ENCODE measurements around the gene CAMK2N2.

The CAMK2N2 gene

DNA sequence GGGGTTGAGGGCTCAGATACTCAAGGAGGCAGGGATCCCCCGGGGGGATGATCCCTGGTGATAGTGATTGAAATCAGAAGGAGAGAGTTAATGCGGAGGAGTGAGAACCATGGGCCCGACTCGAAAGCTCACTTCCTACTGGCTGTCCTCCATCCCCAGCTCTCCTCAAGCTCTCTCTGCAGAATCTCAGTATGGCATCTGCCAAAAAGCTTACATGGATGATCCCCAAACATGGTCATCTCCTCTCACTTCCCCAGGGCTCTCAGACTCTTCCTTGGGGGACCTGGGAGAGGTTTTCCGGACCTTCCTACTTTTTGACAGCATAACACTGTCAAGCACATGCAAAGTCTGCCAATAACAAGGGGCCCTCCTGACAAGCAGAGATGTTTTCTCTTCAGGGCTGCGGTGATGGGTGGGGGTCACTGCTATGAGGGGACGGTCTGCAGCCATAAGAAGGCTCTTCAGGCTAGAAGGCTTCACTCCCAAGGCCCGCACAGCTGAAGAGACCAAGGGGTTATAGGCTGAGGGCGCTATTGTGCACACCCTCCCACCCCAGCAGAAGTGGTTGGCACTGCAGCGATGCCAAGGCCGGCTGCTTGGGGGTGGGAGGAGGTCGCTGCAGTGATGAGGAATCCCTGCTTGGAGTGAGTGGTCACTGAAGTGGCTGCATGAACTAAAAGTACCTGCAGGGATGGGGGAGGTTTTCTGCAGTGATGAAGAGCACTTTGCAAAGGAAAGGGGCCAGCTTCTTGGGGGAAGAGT lies 32.8 kb downstream of the CAMK2N2 start:
- no peak for DNase-seq (ENCODE audit: extremely low read depth in 1 of 2, low read depth in 1 of 2)

DNA sequence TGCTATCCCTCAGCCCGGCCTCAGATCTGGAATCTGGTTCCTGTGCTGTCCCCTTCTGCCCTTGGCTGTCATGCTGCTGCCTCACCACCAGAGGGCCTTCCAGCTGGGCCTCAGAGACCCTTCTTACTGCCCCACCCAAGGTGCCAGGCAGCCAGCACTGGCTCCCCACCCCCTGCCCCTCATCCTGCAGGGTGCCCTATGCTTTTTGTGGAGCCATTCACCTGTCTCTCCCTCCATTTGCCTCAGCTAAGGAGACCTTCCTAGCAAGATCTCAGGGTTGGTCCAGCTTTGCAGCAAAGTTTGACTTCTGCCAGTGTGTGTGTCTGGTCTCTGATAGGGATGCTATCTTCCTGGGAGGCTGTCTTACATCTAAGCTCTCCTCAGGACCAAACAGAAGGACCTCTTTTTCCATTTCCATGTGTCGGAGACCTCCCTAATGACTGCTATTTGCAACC lies 33.8 kb downstream of the CAMK2N2 start:
- no peak for DNase-seq (ENCODE audit: extremely low read depth in 1 of 2, low read depth in 1 of 2)

DNA sequence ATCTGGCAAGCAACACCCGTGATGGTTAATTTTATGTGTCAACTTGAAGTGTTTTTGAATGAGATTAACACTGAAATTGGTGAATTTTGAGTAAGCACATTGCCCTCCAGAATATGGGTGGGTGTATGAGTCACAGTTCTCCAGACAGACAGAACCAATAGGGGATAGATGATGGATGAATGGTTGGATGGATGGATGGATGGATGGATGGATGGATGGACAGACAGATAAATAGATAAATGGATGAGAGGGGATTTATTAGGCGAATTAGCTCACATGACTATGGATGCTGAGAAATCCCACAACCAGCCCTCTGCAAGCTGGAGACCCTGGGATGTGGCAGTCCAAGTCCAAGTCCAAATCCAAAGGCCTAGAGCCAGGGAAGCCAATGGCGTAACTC lies 37.4 kb downstream of the CAMK2N2 start:
- no peak for DNase-seq (ENCODE audit: extremely low read depth in 1 of 2, low read depth in 1 of 2)

DNA sequence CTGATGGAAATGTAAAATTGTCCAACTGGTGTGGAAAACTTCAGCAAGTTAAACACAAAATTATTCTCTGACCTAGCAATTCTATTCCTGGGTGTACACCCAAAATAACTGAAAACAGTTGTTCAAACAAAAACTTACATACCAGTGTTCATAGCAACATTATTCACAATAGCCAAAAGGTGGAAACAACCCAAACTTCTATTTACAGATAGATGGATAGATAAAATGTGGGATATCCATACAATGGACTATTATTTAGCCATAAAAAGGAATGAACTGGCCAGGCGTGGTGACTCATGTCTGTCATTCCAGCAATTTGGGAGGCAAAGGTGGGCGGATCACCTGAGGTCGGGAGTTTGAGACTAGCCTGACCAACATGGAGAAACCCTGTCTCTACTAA lies 38.8 kb downstream of the CAMK2N2 start:
- DNase-seq (ENCODE audit: extremely low read depth in 1 of 2, low read depth in 1 of 2): no peak

DNA sequence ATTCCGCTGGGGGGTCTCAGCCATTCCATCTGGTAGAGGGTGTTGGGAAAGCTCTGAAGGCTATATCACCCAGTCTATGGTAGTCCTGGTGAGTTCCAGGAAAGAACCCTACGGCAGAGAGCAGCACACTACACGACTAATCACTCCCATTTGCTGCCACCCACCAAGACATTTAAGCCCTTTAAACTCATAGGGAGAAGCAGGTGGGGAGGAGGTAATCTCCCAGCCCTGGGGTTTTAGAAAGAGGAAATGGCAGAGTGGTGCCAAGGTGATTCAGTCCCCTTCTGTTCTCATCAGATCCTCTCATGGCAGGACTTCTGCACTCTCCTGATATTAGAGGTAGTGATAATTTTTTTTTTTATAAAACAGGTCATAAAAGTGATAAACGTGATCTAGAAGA lies 42.5 kb downstream of the CAMK2N2 start:
- DNase-seq (ENCODE audit: extremely low read depth in 1 of 2, low read depth in 1 of 2): no peak

DNA sequence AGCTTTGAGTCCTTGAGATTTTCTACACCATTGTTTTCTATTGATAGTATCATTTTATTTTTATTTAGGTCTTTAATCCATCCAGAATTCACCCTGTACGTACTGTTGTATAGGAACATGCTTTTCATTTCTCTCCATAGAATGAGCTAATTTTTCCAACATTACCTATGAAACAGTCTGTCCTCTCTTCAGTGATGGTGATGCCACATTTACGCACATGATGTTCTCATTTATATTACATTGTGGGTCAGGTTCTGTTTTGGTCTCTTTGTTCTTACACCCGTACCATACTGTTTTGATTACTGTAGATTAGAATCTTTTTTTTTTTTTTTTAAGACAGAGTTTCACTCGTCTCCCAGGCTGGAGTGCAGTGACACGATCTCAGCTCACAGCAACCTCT lies 49.6 kb downstream of the CAMK2N2 start:
- DNase-seq (ENCODE audit: extremely low read depth in 1 of 2, low read depth in 1 of 2): no peak

DNA sequence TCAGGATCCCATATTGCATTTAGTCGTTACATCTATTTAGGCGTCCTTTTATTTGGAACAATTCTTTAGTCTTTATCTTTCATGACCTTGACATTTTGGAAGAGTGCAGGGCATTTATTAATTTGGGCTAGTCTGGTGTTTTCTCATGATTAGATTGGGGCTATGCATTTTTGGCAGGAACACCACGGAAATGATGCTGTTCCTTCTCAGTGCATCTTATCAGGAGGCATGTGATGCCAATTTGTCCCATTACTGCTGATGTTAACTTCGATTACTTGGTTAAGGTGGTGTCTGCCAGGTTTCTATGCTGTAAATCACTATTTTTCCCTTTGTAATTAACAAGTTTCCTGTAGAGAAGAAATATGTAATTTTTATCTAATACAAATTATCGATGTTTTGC lies 50.1 kb downstream of the CAMK2N2 start:
- no peak for DNase-seq (ENCODE audit: extremely low read depth in 1 of 2, low read depth in 1 of 2)
